WERI-Rb-1 (cell line): ENCODE measurements around the gene SDR42E2.

Source experiments
- DNase-seq: peaks from one replicate; pipeline ENCODE4 v3.0.0-alpha.2; 2020
- H3K27ac ChIP-seq: fragments of 250-450 bp; sonication (Bioruptor Pico); 2 replicates; pipeline ENCODE4 v1.5.1; 2020; ENCODE audit warnings: mild to moderate bottlenecking, moderate library complexity
- H3K27me3 ChIP-seq: fragments of 250-450 bp; sonication (Bioruptor Pico); 2 replicates; pipeline ENCODE4 v1.5.1; 2021; ENCODE audit warnings: mild to moderate bottlenecking, low read depth, moderate library complexity; ENCODE audit not compliant: insufficient read depth, severe bottlenecking
- H3K36me3 ChIP-seq: fragments of 250-450 bp; sonication (Bioruptor Pico); 2 replicates; pipeline ENCODE4 v1.5.1; 2020; ENCODE audit warnings: mild to moderate bottlenecking, moderate library complexity
- H3K4me3 ChIP-seq: 2 replicates; pipeline ENCODE4 v1.5.1; 2011; ENCODE audit warnings: low read depth, mild to moderate bottlenecking, control low read depth, low read length
- H3K9me3 ChIP-seq: fragments of 250-450 bp; sonication (Bioruptor Pico); 2 replicates; pipeline ENCODE4 v1.5.1; 2021; ENCODE audit warnings: mild to moderate bottlenecking, moderate library complexity; ENCODE audit not compliant: severe bottlenecking
- TF ChIP-seq, protein P1 (sequence below): IDR thresholded peaks from 2 replicates; pipeline ENCODE4 v1.5.1; 2011; ENCODE audit warnings: low read depth, mild to moderate bottlenecking, control low read depth, inconsistent platforms, low read length

The SDR42E2 gene

DNA sequence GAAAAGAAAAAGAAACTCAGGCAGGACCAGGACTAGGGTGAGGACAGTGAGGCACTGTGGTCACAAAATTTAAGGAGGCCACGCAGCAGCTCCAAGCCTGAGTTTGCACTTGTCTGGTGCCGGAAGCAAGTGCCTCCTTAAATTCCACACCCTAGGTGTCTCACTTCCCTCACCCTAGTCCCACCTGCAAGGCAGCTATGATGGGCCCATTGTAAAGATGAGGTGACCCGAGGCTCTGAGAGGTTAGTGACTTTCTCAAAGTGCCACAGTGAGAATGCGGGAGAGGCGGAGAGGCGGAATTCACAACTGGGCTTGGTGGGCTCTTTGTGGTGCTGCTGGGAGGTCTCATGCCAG is 22.3 kb downstream of the SDR42E2 start:
- no peaks in the 10 kb centered on the region for H3K9me3 ChIP-seq
- no peak for DNase-seq
- no peak overlapping the region for H3K27ac ChIP-seq
- TF ChIP-seq, protein P1, sequence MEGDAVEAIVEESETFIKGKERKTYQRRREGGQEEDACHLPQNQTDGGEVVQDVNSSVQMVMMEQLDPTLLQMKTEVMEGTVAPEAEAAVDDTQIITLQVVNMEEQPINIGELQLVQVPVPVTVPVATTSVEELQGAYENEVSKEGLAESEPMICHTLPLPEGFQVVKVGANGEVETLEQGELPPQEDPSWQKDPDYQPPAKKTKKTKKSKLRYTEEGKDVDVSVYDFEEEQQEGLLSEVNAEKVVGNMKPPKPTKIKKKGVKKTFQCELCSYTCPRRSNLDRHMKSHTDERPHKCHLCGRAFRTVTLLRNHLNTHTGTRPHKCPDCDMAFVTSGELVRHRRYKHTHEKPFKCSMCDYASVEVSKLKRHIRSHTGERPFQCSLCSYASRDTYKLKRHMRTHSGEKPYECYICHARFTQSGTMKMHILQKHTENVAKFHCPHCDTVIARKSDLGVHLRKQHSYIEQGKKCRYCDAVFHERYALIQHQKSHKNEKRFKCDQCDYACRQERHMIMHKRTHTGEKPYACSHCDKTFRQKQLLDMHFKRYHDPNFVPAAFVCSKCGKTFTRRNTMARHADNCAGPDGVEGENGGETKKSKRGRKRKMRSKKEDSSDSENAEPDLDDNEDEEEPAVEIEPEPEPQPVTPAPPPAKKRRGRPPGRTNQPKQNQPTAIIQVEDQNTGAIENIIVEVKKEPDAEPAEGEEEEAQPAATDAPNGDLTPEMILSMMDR: no peak
- no peaks in the 10 kb centered on the region for H3K27me3 ChIP-seq
- H3K36me3 ChIP-seq: no peaks in the 10 kb centered on the region
- H3K4me3 ChIP-seq: no peak overlapping the region

DNA sequence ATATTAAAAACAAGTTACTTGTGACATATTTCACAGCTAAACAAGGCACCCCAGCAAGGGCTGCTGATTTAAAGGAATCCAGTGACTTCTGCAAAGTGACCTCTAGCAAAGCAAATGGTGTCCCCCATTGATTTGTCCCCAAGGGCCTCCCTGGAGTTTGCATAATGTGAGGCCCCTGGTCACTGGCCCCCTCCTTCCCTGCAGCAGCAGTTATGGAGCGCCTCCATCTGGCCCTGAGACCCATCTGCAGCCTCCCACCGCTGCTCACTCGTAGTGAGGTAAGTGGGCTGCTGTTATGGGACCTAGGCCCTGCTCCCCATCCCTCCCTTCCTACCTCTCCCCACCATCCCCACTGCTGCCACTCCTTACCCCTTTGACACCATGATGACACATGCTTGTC is 24.2 kb downstream of the SDR42E2 start:
- Histone ChIP-seq H3K27ac (no peak overlapping the region), H3K27me3 (no peaks in the 10 kb centered on the region), H3K36me3 (no peaks in the 10 kb centered on the region; the same call in 1 of the 2 replicates), H3K4me3 (no peak overlapping the region), H3K9me3 (no peaks in the 10 kb centered on the region)
- DNase-seq: peak; percentile 57
- TF ChIP-seq, protein P1: peak; percentile 80

DNA sequence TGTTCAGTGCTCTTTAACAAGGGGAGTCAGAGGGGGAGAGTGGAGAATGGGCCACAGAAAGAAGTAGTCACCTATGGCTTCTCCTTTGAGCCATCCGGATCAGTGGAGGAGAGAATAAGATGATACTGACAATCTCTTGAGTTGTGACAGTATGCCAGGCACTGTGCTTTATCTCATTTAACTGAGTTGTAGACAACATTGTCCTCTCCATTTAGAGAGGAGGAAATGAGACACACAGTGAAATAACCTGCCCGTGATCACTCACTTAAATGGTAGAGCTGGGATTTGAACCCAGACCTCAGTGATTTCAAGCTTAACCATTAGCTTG is 25.9 kb downstream of the SDR42E2 start:
- TF ChIP-seq, protein P1: no peak

DNA sequence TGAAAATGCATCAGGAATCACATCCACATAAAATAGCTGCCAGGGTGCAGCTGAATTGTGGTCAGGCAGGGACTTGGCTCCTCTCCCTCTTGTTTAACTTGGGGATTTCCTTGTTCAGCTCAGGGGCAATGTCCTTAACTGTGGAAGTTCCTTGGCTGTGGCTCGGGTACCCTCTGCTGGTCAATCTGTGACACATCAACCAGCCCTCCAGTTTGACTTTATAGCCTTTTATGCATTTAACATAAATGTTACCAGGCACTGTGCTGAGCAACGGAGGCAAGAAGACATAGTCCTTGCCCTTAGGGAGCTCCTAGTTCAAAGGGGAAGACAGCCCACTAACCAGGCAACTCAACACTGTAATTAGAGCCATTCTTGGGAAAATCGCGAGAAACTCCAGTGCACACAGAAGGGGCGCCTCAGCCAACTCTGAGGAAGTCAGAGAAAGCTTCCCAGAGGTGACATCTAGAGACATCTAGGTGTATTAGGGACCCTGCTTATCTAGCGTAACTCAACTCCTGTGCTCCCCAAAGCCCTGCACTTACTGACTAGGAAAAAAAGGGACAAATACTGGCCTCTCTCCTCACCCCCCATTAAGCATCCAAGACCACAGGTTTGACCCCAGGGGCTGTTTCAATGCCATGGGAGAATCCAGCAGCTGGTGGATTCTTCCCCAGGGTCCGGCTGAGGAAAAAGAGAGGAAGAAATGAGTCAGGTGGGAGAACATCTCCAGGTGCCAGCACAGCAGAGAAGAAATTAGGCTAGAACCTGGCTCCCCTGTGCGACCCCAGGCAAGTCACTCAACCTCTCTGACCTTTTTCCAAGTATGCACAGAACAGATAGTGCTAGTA is 26.5 kb downstream of the SDR42E2 start:
- Histone ChIP-seq H3K4me3 (peak overlapping the region; percentile 68), H3K36me3 (no peaks in the 10 kb centered on the region; the same call in 1 of the 2 replicates), H3K27ac (peak overlapping the region; percentile 44), H3K9me3 (no peaks in the 10 kb centered on the region), H3K27me3 (no peaks in the 10 kb centered on the region)
- peak; percentile 68 for DNase-seq
- TF ChIP-seq, protein P1: peak; percentile 85

More for the DNA sequence above, 25.9 kb downstream of the SDR42E2 start:
- Histone ChIP-seq H3K27ac (no peak overlapping the region), H3K9me3 (no peaks in the 10 kb centered on the region), H3K36me3 (no peaks in the 10 kb centered on the region; the same call in 1 of the 2 replicates), H3K27me3 (no peaks in the 10 kb centered on the region), H3K4me3 (no peak overlapping the region)
- DNase-seq: no peak

DNA sequence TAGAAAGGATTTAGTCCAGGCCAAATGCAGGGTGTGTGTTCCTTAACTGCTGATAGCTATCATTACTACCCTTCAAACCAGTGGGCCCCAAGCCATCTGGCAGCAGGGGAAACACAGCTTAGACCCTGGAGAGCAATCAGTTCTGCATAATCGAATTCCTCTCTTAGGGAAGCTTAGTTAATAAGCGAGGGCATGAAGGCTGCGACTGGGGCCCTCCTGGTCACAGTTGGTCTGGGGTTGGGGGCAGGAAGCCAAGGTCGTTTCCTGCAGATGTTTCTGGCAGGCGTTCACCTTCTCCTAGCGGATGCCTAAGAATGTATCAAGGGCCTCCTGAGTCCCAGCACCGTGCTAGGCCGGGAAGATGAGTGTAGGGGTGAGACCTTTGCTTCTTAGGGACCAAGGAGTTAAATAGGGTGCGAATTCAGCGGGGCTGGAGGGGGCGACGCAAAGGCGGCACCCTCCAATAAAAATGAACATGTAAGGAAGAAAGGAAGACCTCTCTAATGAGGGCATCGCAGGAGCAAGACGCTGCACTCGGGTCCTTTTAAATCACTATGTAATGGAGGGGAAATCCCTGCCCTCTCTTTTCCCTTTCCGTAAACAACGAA is 27.3 kb downstream of the SDR42E2 start:
- Histone ChIP-seq H3K9me3 (no peaks in the 10 kb centered on the region), H3K27ac (peak overlapping the region; percentile 69), H3K36me3 (no peaks in the 10 kb centered on the region; the same call in 1 of the 2 replicates), H3K27me3 (no peaks in the 10 kb centered on the region), H3K4me3 (peak overlapping the region; percentile 68)
- TF ChIP-seq, protein P1: no peak
- DNase-seq: peak; percentile 76
